NCI-H345 treated with DMSO at 0.1 percent for 48 hours (cell line): ENCODE results near the gene SIK2.

Source experiments
- DNase-seq: peaks from one replicate; lab custom pipeline; 2025; ENCODE audit not compliant: unreplicated experiment; lab: John Stamatoyannopoulos, UW

The SIK2 gene

GRCh38 chr11:111601979-111602864 is at the start of gene SIK2:
SIK2 (plus strand) TSS chr11:111602449; CDS start chr11:111602564, 115 bp downstream.
- peak; percentile 90 for DNase-seq

GRCh38 chr11:111554532-111554931 is 47.7 kb upstream of the SIK2 start:
- DNase-seq = no peak

- no peak for DNase-seq
Observed at GRCh38 chr11:111555255-111555654, 47.0 kb upstream of the SIK2 start.

- no peak for DNase-seq
Observed at GRCh38 chr11:111557425-111558111, 44.7 kb upstream of the SIK2 start.

GRCh38 chr11:111559800-111560464 is 42.3 kb upstream of the SIK2 start:
- DNase-seq = no peak

GRCh38 chr11:111560800-111561199 is 41.4 kb upstream of the SIK2 start:
- DNase-seq = no peak

- DNase-seq = no peak
Observed at GRCh38 chr11:111561306-111561705, 40.9 kb upstream of the SIK2 start.

- no peak for DNase-seq
Observed at GRCh38 chr11:111561791-111562325, 40.4 kb upstream of the SIK2 start.

- no peak for DNase-seq
Observed at GRCh38 chr11:111562692-111563389, 39.4 kb upstream of the SIK2 start.

- DNase-seq = peak; percentile 49
Observed at GRCh38 chr11:111565114-111565720, 37.0 kb upstream of the SIK2 start.

GRCh38 chr11:111566324-111566723 is 35.9 kb upstream of the SIK2 start:
- no peak for DNase-seq

GRCh38 chr11:111569476-111569875 is 32.8 kb upstream of the SIK2 start:
- DNase-seq = no peak

- no peak for DNase-seq
Observed at GRCh38 chr11:111570796-111571195, 31.5 kb upstream of the SIK2 start.

GRCh38 chr11:111571829-111572501 is 30.3 kb upstream of the SIK2 start:
- no peak for DNase-seq

- DNase-seq = no peak
Observed at GRCh38 chr11:111572581-111572980, 29.7 kb upstream of the SIK2 start.

GRCh38 chr11:111573821-111574249 is 28.4 kb upstream of the SIK2 start:
- DNase-seq = no peak

- no peak for DNase-seq
Observed at GRCh38 chr11:111574373-111575225, 27.6 kb upstream of the SIK2 start.

GRCh38 chr11:111575740-111576139 is 26.5 kb upstream of the SIK2 start:
- DNase-seq = no peak

- DNase-seq = no peak
Observed at GRCh38 chr11:111577821-111578220, 24.4 kb upstream of the SIK2 start.
